Eye (tissue), 1 donor: ENCODE results near the gene BORCS5.
"Not testable (repeated sequence)": the region's sequence is repeated elsewhere in the genome, so short reads cannot be mapped to it uniquely, and the experiment has no call there.

ENCODE experiments used
- DNase-seq: peaks from one replicate; pipeline ENCODE4 v3.0.0-alpha.2; 2015

Gene BORCS5

DNA sequence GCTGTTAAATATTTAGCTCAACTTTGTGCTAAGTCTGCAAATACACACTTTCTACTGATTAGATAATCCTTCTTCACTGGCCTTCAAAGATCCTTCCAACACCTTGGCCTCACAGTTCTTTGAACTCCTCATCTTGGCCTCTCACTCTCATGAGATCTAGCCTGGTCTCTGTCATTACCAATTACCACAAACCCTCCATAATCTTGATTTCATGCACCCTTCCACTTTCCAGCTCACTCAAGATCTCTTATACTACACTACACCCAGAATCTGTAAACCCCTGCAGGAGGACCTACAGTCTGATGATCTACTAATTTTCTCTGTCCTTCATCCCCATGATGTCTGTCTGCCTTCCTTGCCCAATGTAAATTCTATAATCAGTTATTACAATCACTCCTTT lies 134.7 kb downstream of the BORCS5 start:
- no peak for DNase-seq

DNA sequence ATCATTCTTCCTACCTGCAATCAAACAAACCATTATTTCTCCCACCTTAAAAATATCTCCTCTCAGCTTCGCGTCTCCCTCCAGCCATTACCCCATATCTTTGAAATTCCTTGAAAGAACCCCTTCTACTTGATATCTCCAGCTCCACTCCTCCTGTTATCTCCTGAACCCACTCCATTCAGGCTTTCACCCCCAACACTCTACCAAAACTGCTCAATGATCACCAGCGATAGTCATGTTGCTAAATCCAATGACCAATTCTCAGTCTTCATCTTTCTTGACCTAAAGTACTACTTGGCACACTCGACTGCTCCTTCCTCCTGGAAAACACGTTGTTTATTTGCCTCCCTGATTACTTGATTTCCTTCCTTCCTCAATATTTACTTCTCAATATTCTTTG lies 135.7 kb downstream of the BORCS5 start:
- DNase-seq: no peak

DNA sequence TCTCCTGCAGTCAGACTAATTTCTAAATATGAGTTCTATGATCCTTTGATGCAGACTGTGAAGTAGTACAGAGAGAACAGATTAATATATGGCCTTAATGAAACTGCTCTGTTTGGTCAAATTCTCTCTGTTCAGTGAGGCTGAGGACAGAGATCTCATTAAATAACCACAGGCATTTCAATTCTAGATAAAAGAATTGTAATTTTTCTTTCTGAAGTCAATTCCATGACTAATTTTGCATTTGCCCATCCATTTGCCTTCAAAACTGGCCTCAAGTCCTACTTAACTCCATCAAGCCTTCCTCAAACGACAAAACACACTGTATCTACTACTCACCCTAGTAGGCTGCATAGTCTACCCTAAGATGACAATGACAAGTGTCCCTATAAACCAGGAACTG lies 138.7 kb downstream of the BORCS5 start:
- no peak for DNase-seq

DNA sequence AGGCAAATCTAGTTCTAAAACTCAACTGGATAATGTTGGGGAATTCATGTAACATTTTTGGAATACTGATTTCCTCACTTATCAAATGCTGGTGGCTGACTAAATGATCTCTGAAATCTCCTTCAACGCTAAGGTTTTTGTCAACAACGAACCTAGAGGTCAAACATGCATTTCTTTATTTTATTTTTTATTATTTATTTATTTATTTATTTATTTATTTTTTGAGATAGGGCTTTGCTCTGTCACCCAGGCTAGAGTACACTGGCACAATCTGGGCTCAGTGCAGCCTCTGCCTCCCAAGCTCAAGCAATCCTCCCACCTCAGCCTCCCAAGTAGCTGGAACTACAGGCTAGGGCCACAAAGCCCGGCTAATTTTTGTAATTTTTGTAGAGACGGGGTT lies 141.3 kb downstream of the BORCS5 start:
- no peak for DNase-seq

DNA sequence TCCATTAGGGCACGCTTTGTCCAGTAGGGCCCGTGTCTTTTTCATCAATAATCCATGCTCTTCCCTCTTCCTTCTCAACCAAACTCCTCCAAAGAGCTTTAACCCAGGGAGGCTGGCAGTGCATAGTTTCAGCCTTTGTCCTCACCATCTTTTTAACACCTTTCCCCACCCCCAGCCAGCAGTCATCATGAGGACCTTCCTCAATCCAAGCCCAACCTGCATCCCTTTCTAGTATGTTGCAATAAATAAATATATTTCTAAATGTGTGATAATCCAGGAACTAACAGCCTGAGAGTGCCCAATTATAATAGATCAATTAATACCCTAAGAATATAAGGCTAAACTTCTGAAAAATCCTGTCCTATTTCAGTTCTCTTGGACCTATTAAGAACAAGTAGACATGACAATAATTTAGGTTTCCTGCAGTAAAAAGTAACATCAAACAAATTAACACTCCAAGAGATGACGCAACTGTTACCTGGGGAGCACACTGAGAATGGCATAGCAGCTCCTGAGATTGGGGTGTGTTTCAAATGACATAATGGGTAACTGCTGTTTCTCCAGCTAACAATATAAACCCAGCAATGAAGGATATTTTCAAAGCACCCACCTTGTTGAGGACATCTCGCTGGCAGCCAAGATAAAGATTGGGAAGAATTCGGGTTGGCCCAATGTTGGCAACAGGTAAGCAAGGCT lies 143.2 kb downstream of the BORCS5 start:
- no peak for DNase-seq

DNA sequence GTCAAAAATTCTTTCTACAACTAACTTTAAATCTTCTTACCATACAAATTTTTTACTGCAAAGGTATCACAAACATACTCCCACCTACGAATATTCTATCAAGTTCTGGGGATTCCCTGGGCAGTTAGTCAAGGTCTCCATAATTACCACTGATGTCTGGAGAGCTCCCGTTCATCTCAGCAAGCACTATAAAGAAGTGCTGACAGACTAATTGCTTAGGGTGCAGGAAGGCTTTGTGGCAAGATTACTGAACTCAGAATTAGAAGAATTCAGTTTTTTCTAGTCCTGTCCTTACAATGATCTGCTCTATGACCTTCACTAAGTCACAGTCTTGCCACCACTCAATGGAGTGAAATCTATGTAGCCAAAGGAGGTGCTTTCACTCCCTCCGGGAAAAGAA lies 144.2 kb downstream of the BORCS5 start:
- no peak for DNase-seq

DNA sequence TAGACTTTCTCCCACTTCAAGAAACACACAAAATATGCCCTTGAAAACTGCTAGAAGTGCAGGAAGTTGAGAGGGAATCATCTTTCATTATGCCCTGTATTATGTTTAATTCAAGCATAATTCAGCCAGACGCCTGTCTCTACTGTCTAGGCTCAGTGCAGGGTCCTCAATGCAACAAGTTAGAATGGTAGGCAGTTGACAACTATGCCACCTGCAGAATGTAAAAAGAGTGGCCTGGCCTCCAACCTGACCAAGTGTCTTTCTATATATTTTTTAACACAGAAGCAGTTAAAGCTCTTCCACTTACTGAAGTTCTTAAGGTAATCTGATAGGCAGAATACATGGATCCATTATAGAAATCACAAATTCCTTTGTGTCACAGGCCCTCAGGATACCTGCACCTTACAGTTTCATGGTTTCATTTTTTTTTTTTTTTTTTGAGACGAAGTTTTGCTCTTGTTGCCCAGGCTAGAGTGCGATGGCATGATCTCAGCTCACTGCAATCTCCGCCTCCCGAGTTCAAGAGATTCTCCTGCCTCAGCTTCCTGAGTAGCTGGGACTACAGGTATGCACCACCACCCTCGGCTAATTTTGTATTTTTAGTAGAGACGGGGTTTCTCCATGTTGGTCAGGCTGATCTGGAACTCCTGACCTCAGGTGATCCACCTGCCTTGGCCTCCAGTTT lies 145.4 kb downstream of the BORCS5 start:
- not testable (repeated sequence) for DNase-seq

DNA sequence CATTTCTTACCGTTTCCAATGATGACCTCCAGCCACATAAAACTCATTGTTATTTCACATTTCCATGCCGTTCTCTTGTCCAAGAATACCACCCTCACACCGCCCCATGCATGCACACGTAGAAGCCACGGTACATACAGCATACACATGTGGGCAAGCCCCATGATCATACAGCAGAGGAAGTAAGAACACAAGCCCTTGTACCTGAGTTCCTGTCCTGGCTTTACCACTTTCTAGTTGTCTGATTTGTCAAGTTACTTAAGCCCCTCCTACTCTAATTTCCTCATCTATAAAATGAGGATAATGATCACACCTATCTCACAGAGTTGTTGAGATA lies 145.9 kb downstream of the BORCS5 start:
- DNase-seq: no peak

DNA sequence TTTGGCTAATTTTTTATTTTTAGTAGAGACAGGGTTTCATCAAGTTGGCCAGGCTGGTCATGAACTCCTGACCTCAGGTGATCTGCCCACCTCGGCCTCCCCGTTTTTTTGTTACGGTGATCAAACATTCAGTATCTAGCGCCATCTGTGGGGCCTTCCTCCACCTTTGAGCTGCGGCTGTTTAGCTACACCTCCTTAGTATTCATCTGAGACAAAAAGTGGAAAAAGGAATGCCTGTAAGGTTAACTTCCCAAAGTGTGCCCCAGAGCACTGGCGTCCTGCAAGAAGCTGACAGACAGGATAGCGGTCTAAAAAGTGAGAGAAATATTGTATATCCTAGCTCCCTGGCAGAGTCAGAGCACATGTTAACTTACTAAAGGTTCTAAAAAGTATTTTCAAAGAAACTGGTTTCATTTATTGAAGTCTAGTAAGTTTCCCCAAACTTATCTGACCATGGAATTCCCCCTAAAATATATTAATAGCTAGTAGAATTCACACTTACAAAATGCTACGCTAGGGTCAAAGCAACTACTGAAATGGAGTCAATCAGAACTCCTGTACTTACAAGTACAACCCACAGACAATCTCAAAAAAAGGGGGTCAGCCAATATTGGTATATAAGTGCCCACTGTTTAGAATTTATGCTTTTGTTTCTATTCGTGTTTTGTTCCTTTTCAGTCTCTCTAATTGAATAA lies 146.7 kb downstream of the BORCS5 start:
- DNase-seq: no peak

DNA sequence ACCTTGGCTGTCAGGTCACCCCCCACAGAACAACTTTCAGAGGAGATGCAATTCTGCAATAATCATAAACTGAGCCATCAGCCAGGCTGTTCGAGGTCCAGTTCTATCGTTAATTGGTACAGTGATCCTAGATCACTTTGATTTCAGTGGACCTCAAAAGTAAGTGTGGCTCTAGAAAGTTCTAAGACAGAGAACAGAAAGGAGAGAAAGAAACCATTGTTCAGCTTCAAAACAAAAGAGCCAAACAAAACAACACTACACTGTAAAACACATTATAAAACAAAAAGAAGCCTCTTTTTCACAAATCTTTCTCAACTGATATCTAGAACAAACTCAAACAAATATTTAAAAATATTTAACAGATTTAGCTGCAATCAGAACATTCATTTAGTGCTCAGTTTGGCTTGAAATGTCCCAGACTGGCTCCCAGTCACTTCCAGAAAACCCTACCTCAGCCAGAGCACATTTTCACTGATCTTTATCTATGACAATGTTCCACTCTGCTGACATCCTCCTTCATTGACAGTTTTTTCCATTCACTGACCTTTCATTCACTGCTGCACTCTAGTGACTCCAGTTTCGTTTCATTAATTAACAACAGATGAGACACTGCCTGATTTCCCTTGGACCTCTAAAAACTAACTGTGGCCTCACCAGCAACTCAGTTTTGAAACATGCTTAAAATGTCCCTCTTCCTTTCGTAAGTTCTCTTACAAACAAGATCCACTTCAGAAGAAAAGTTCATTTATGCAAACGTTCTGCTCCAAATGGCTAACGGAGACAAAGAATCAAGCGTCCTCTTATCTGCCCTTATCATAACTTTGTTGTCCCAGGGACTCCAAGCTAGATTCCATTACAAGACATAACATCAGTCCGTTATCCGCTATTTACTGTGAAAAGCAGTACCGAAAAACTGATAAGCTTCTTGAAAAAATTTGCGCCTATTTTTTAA lies 148.9 kb downstream of the BORCS5 start:
- peak; percentile 81 for DNase-seq

DNA sequence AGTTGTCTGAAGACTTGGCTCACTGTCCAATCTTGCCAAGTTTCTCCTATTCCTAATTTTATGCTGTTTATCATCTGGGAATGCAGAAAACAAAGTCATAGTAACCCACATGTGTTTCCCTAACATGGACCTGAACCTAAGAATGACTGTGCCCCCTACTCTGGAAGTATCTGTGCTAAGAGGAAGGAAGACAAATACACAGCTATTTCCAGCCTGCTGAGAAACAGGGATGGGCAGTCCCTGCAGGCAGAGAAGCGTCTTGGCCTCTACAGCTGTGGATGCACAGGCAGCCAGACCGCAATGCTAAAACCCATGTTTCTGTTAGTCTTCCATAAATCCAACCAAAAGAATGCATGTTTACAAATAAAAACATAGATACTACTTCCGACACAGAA lies 149.6 kb downstream of the BORCS5 start:
- DNase-seq: peak; percentile 69

DNA sequence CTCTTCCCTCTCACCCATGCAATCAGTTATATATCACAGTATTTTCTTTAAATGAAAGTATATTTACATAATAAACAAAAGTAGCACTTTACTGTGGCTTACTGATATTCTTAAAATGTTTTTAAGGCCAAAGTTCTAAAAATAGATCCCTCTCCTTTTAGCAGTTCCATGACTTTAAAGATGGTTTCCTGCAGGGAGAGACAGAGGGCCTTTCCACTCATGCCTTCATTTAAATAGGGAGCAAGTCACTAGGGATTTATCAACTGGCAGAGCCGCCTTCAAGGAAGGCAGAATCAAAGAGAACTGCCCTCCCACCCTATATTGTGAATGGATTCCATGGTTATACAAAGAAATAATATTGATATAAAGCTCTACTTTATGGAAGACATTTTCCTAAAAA lies 150.2 kb downstream of the BORCS5 start:
- DNase-seq: peak; percentile 50

DNA sequence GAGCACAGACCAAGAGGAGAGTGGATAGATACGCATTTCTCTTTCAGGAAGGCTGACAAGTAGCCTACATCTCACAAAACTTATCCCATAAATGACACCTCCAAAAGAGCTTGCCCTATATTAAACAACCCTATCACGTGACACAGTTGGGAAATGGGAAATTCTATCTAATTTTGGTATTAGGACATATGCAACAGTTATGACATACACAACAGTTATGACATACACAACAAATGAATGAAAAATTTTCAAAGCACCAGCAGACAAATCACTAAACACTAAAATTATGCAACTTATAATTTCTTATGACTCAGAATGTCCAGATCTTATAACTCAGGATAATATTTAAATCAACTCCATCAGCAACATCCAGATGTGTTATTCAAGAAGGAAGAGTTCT lies 151.7 kb downstream of the BORCS5 start:
- DNase-seq: no peak

DNA sequence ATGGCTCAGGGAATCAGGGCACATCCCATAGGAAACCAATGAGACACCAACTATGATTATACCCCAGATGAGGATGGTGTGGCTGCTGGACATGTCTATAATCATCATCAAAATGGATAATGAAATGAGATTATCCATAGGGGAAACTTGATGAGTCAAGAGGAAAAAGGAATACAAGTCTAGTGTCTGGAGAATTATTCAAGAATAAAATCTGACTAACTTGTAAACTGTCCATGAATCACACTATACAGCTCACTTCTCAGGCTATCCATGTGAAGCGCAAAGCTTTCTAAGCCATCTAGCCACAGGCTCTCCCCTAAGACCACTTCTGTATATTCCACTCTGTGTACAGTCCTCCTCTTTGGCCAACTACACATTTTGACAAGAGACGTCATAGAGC lies 153.3 kb downstream of the BORCS5 start:
- DNase-seq: no peak

DNA sequence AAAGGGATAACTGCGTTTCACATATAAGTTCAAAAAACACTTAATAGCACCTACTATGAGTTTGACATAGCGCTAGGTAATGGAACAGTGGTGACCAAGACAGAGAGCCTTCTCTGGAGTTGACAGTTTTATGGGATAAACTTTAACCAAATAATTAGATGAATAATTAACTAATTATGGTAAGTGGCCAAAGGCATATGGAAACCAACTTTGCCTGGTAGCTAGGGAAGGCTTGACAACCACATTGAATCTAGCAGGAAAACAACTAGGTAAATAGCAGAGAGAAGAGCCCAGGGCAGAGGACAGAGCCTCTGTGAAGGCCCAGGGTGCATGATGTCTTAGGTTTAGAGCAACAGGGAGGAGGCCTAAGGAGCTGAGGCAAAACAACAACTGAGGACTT lies 153.7 kb downstream of the BORCS5 start:
- no peak for DNase-seq

DNA sequence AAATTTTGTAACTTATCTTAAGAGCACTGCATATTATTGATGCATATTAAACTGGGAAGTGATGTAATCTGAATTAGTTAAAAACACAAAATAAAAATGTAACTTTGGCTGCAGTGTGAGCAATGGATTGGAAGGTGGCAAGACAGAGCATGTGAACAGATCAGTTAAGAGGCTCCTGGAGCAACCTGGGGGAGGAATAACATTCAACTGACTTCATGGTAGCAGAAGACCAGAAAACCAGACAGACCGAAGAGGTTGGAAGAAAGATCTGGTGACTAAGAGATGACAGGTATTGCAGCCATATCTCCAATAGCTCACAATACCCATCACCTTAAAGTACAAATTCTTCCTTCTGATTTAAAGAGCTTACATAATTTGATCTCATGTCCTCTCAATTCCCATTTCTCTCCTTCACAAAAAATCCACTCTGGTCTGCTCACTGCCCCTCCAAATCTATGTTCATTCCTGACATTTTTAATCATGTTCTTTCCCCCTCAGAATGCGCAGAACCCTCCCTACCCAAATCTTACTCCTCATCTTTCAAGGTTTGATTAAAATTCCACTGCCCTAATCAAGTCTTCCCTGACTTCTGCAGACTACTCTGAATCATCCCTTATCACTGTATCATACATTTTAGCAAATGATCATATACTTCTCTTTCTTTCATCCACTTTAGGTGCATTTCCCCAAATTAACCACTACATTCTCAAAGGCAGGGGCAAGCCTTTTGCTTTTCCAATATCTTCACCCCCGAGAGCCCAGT lies 154.3 kb downstream of the BORCS5 start:
- no peak for DNase-seq

DNA sequence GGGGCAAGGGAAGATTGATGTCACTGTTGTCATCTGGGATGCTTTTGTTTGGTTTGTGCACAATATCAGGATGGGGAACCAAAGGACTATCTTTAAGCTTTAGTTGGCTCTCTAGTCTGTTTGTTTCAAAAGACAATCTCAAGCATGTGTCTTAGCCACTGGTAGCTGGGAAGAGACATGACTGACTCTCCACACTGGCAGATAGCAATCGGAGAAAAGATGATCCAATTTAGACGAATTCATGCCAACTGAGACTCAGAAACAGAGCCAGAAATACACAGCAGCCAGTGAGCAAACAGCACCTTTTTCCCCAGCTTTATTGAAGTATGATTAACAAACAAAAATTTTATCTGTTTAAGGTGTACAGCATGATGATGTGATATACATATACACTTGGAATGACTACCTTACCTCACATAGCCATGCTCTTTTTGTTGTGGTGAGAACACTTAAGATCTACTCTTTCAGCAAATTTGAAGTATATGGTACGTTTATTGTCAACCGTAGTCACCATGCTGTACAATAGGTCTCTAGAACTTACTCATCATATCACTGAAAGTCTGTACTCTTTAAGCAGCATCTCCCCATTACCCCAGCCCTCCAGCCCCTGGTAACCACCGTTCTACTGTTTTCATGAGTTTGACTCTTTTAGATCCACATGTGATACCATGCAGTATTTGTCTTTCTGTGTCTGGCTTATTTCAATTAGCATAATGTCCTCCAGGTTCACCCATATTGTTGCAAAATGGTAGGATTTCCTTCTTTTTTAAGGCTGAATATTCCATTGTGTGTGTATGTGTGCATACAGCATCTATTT lies 155.2 kb downstream of the BORCS5 start:
- no peak for DNase-seq

DNA sequence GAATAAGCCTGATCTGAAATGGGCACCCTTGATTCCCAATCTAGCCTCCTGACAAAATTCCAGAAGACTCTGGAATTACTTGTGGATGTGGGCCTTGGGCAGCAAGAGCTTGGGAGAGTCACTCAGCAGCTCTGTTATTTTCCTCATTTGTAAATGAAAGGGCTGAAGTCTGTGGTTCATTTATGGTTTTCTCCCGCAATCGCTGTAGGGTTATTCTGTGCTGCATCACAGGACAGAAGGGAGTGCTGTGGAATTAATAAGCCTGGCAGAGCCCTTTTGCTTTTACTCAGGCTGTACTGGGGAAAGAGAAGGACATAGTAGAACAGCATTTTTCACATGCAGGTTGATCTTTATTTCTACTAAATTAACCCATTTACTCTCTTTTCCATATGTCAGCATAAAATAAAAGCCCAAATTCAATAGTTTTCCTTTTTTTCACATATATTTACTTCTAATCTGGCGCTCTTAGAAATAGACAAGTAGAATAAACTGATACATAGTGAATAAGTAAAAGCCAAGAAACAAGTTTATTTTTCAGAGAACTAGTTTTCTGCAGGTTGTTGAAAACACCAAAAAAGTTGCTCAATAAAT lies 156.6 kb downstream of the BORCS5 start:
- no peak for DNase-seq

DNA sequence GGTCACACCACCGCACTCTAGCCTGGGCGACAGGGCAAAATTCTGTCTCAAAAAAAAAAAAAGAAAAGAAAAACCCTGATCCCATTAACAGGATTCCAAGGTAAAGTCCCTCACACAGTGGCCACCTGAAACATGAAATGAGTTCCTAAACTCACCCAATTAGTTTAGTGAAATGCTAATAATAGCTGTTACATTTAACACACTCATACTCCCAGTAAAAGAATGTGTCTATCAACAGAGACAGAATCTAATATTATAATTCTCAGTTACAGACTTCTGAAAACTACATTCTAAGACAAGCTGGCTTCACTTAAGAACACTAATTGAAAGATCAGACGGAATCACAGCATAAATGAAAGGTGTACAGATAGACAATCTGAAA lies 161.6 kb downstream of the BORCS5 start:
- DNase-seq: no peak

DNA sequence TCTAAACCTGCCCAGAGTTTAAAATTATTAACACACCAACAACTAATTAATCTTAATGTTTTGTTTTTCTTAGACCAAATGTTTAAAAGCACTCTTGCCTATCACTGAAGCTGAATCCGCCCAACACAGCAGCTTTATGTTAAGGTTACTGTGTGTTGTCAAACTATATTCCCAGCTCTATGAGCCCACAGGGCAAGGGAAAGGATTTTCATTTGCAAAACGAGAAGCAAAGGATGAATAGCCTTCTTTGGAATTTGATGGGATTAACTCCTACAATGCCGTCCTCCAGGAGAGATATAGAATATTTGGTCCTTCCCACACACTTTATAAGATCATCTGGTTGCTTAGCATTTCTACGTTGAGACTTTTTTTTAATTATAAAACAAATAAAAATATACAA lies 162.0 kb downstream of the BORCS5 start:
- no peak for DNase-seq
